HEK293 (cell line): Measurements from ENCODE around the gene EGFR.

Experiments
- CTCF ChIA-PET: fragments of 350-600 bp; formaldehyde crosslinking; extraction: SDS; loops from one replicate; lab custom pipeline; 2021; ENCODE audit warnings: antibody characterized with exemption; lab: Yijun Ruan, JAX
- POLR2A ChIA-PET: fragments of 300-600 bp; formaldehyde crosslinking; extraction: SDS; loops from one replicate; lab custom pipeline; 2020; ENCODE audit warnings: antibody characterized with exemption, inconsistent platforms; lab: Yijun Ruan, JAX
- H3K27ac ChIP-seq: fragments of 200-500 bp; sonication (Bioruptor generic); 2 replicates; pipeline ENCODE4 v1.5.1; 2014; ENCODE audit warnings: low read depth, low read length, control low read depth, inconsistent platforms; ENCODE audit errors: extremely low read depth
- H3K36me3 ChIP-seq, 2 experiments: fragments of 200-500 bp in 1 of 2; sonication (Bioruptor generic) in 1 of 2; 1 replicate in 1 of 2; 2 replicates in 1 of 2; pipeline ENCODE4 v1.5.1; 2014 to 2017; ENCODE audit warnings: inconsistent platforms in 2 of 2, low read length in 2 of 2; ENCODE audit not compliant: control insufficient read depth in 2 of 2, insufficient read depth in 1 of 2
- H3K4me1 ChIP-seq: fragments of 200-500 bp; sonication (Bioruptor generic); 2 replicates; pipeline ENCODE4 v1.5.1; 2014; ENCODE audit warnings: mild to moderate bottlenecking, low read length, inconsistent platforms; ENCODE audit not compliant: control insufficient read depth, insufficient read depth
- H3K4me3 ChIP-seq: 2 replicates; pipeline ENCODE4 v1.5.1; 2011; ENCODE audit warnings: low read depth, mild to moderate bottlenecking, control low read depth, low read length, moderate library complexity
- H3K9me3 ChIP-seq: fragments of 200-500 bp; sonication (Bioruptor generic); 2 replicates; pipeline ENCODE4 v1.5.1; 2014; ENCODE audit warnings: low read depth, low read length, inconsistent platforms; ENCODE audit not compliant: control insufficient read depth, insufficient read depth
- BCL11A ChIP-seq: fragments of 450-650 bp; formaldehyde crosslinking; IDR thresholded peaks from 2 replicates; pipeline ENCODE4 v1.5.1; 2016; ENCODE audit warnings: low read depth, missing biosample characterization, missing genetic modification characterization
- GLI4 ChIP-seq: fragments of 450-650 bp; formaldehyde crosslinking; IDR thresholded peaks from 2 replicates; pipeline ENCODE4 v1.5.1; 2016; ENCODE audit warnings: missing biosample characterization, missing genetic modification characterization
- IKZF3 ChIP-seq: fragments of 450-650 bp; IDR thresholded peaks from 2 replicates; pipeline ENCODE4 v1.5.0; 2018; ENCODE audit warnings: missing biosample characterization, mild to moderate bottlenecking, missing genetic modification characterization, moderate library complexity
- KLF1 ChIP-seq: fragments of 450-650 bp; formaldehyde crosslinking; IDR thresholded peaks from 2 replicates; pipeline ENCODE4 v1.5.1; 2016; ENCODE audit warnings: missing biosample characterization, missing genetic modification characterization
- MEIS1 ChIP-seq: sonication (generic); formaldehyde crosslinking; IDR thresholded peaks from 2 replicates; pipeline ENCODE4 v1.8.1; 2022; ENCODE audit warnings: missing genetic modification reagents, mild to moderate bottlenecking, borderline replicate concordance
- PRDM1 ChIP-seq: fragments of 450-650 bp; formaldehyde crosslinking; IDR thresholded peaks from 2 replicates; pipeline ENCODE4; 2016; ENCODE audit warnings: missing biosample characterization, missing genetic modification characterization
- WT1 ChIP-seq: fragments of 450-650 bp; formaldehyde crosslinking; IDR thresholded peaks from 2 replicates; pipeline ENCODE4 v1.5.1; 2016; ENCODE audit warnings: missing biosample characterization, missing genetic modification characterization
- YY1 ChIP-seq: fragments of 450-650 bp; formaldehyde crosslinking; IDR thresholded peaks from 2 replicates; pipeline ENCODE4 v1.5.1; 2018; ENCODE audit warnings: missing biosample characterization, missing genetic modification characterization
- ZNF133 ChIP-seq: fragments of 450-650 bp; formaldehyde crosslinking; IDR thresholded peaks from 2 replicates; pipeline ENCODE4 v1.5.1; 2016; ENCODE audit warnings: missing biosample characterization, missing genetic modification characterization
- ZNF140 ChIP-seq: fragments of 450-650 bp; formaldehyde crosslinking; IDR thresholded peaks from 2 replicates; pipeline ENCODE4 v1.5.1; 2016; ENCODE audit warnings: missing biosample characterization, missing genetic modification characterization
- ZNF184 ChIP-seq: fragments of 450-650 bp; IDR thresholded peaks from 2 replicates; pipeline ENCODE4 v1.5.1; 2018; ENCODE audit warnings: missing biosample characterization, mild to moderate bottlenecking, missing genetic modification characterization
- ZNF239 ChIP-seq: fragments of 450-650 bp; formaldehyde crosslinking; IDR thresholded peaks from 2 replicates; pipeline ENCODE4 v1.5.1; 2016; ENCODE audit warnings: missing biosample characterization, missing genetic modification characterization
- ZNF274 ChIP-seq, 2 experiments: fragments of 200-500 bp in 1 of 2; fragments of 450-650 bp in 1 of 2; sonication (Bioruptor generic) in 1 of 2; formaldehyde crosslinking in 1 of 2; IDR thresholded peaks; 2 replicates each; pipeline versions ENCODE4 v1.5.1 to v1.6.1; 2014 to 2016; ENCODE audit warnings: borderline replicate concordance in 1 of 2, inconsistent platforms in 1 of 2, low read length in 1 of 2, missing biosample characterization in 1 of 2, missing genetic modification characterization in 1 of 2
- ZNF394 ChIP-seq: fragments of 450-650 bp; formaldehyde crosslinking; IDR thresholded peaks from 2 replicates; pipeline ENCODE4 v1.5.1; 2016; ENCODE audit warnings: missing biosample characterization, missing genetic modification characterization, mild to moderate bottlenecking, moderate library complexity, borderline replicate concordance
- ZNF473 ChIP-seq: fragments of 450-650 bp; formaldehyde crosslinking; IDR thresholded peaks from 2 replicates; pipeline ENCODE4 v1.5.1; 2017; ENCODE audit warnings: missing biosample characterization, missing genetic modification characterization
- ZNF521 ChIP-seq: fragments of 450-650 bp; formaldehyde crosslinking; IDR thresholded peaks from 2 replicates; pipeline ENCODE4 v1.5.1; 2017; ENCODE audit warnings: missing biosample characterization, mild to moderate bottlenecking, missing genetic modification characterization
- ZNF549 ChIP-seq: fragments of 450-650 bp; IDR thresholded peaks from 2 replicates; pipeline ENCODE4 v1.5.1; 2018; ENCODE audit warnings: missing biosample characterization, missing genetic modification characterization, mild to moderate bottlenecking, inconsistent platforms, moderate library complexity
- ZNF629 ChIP-seq: fragments of 450-650 bp; formaldehyde crosslinking; IDR thresholded peaks from 2 replicates; pipeline ENCODE4 v1.5.1; 2017; ENCODE audit warnings: missing biosample characterization, missing genetic modification characterization
- ZNF670 ChIP-seq: fragments of 450-650 bp; formaldehyde crosslinking; IDR thresholded peaks from 2 replicates; pipeline ENCODE4 v1.5.1; 2016; ENCODE audit warnings: missing biosample characterization, missing genetic modification characterization, low read depth
- ZNF677 ChIP-seq: fragments of 450-650 bp; IDR thresholded peaks from 2 replicates; pipeline ENCODE4 v1.5.0; 2018; ENCODE audit warnings: missing biosample characterization, mild to moderate bottlenecking, missing genetic modification characterization, moderate library complexity
- ZNF837 ChIP-seq: fragments of 450-650 bp; formaldehyde crosslinking; IDR thresholded peaks from 2 replicates; pipeline ENCODE4 v1.5.1; 2016; ENCODE audit warnings: missing biosample characterization, missing genetic modification characterization
- TF ChIP-seq, protein P1 (sequence below): fragments of 450-650 bp; formaldehyde crosslinking; IDR thresholded peaks from 2 replicates; pipeline ENCODE4 v1.5.1; 2016; ENCODE audit warnings: missing biosample characterization, missing genetic modification characterization, borderline replicate concordance
- TF ChIP-seq, protein P2 (sequence below): fragments of 450-650 bp; formaldehyde crosslinking; IDR thresholded peaks from 2 replicates; pipeline ENCODE4 v1.5.1; 2016; ENCODE audit warnings: missing biosample characterization, missing genetic modification characterization
- TF ChIP-seq, protein P3 (sequence below): fragments of 450-650 bp; formaldehyde crosslinking; IDR thresholded peaks from 2 replicates; pipeline ENCODE4 v1.5.1; 2016; ENCODE audit warnings: missing biosample characterization, missing genetic modification characterization
- TF ChIP-seq, protein P4 (sequence below): fragments of 450-650 bp; formaldehyde crosslinking; IDR thresholded peaks from 2 replicates; pipeline ENCODE4 v1.5.1; 2016; ENCODE audit warnings: missing biosample characterization, missing genetic modification characterization
- TF ChIP-seq, protein P5 (sequence below): fragments of 450-650 bp; formaldehyde crosslinking; IDR thresholded peaks from 2 replicates; pipeline ENCODE4 v1.5.1; 2016; ENCODE audit warnings: missing biosample characterization, missing genetic modification characterization, low read depth

Gene EGFR

DNA sequence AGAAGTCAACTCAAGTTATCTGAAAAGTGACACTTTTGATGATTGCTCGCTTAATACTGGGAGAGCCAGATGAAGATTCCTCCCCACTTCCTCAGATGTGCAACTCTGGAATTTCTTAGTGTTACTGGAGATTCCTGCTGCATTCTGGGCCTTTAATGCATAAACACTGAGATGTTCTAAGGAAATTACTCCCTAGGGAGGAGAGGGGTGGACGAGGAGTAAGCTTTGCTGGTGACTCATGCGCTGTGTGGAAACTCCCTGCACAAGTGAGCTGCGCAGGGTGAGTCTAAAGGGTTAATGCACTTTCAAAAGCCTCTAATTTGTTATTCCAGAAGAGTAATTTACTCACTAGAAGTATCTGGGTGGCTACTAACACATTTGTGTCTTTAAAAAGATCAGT is 46.3 kb downstream of the EGFR start (continued):
- peak; percentile 34; the same call in 1 of the 2 replicates for TF ChIP-seq KLF1 (tag by site-specific recombination)

DNA sequence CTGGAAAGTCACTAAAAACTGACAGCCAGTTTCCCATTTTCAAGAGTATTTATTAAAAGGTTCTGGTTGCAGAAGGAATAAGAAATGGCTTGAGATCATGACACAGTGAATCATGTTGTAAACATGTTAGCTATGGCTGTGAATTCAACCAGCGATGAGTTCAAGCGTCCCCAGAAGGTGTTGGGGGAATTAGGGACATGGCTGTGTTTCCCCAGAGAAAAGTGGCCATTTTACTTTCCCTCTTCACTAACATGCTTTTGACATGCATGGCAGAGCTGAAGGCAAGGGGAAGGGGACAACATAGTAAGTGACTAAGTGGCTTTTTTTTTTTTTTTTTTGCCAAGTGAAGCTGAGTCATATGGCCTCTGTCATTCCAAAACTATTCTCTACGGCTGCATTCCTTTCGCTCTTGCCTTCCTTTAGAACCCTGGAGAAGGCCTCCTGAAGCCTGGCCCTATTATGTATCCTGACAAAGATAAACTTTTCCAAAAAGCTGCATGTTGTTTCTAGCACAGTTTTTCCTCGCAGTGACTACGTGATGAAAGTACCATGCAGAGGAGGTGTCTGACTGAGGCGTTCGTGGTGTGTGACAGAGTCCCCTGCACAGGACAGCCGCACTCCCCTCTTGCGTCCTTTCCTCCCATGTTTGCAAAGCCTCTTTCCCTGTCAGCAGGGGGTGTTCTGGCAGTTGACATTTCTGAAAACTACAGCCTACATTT is 46.9 kb downstream of the EGFR start:
- ChIA-PET POLR2A (interaction anchor here (0.7 to 1.4 kb wide), 7 partner anchors 9 to 308 kb away, joined by 3 to 5 read pairs (median 3); partner anchors contain the start of genes EGFR and SEC61G), CTCF (interaction anchor here (0.5 to 3.2 kb wide), 3 partner anchors 58 to 327 kb away, joined by 3 to 15 read pairs (median 3); no protein-coding TSS in a partner anchor)
- no peak overlapping the region for H3K4me3 ChIP-seq
- H3K9me3 ChIP-seq = no peaks in the 10 kb centered on the region
- peaks cover 10% of the 10 kb centered on the region; the same call in 1 of the 2 replicates for H3K4me1 ChIP-seq
- H3K36me3 ChIP-seq = no peaks in the 10 kb centered on the region
- no peak overlapping the region for H3K27ac ChIP-seq
- TF ChIP-seq ZNF140 (no peak), PRDM1 (tag by site-specific recombination) (peak; percentile 69), ZNF184 (tag by site-specific recombination) (no peak), ZNF677 (tag by site-specific recombination) (no peak), WT1 (0 out of 2 replicates have a peak, but pooled peaks have one; percentile 17), GLI4 (tag by site-specific recombination) (no peak), IKZF3 (no peak), MEIS1 (no peak), ZNF549 (tag by site-specific recombination) (no peak), ZNF473 (no peak), ZNF239 (tag by site-specific recombination) (no peak), BCL11A (tag by site-specific recombination) (no peak), ZNF837 (no peak), ZNF670 (tag by site-specific recombination) (no peak), ZNF133 (tag by site-specific recombination) (no peak), ZNF521 (tag by site-specific recombination) (no peak), YY1 (no peak), ZNF274 (IDR thresholded peaks at IDR 0.05; ENCODE audit: low read length) (no peak), ZNF274 (tag by site-specific recombination; IDR thresholded peaks at IDR 0.05; ENCODE audit: borderline replicate concordance) (no peak), ZNF394 (no peak), ZNF629 (tag by site-specific recombination) (peak; percentile 47; the same call in 1 of the 2 replicates)
- TF ChIP-seq, protein P1, sequence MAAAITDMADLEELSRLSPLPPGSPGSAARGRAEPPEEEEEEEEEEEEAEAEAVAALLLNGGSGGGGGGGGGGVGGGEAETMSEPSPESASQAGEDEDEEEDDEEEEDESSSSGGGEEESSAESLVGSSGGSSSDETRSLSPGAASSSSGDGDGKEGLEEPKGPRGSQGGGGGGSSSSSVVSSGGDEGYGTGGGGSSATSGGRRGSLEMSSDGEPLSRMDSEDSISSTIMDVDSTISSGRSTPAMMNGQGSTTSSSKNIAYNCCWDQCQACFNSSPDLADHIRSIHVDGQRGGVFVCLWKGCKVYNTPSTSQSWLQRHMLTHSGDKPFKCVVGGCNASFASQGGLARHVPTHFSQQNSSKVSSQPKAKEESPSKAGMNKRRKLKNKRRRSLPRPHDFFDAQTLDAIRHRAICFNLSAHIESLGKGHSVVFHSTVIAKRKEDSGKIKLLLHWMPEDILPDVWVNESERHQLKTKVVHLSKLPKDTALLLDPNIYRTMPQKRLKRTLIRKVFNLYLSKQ = no peak
- TF ChIP-seq, protein P2, sequence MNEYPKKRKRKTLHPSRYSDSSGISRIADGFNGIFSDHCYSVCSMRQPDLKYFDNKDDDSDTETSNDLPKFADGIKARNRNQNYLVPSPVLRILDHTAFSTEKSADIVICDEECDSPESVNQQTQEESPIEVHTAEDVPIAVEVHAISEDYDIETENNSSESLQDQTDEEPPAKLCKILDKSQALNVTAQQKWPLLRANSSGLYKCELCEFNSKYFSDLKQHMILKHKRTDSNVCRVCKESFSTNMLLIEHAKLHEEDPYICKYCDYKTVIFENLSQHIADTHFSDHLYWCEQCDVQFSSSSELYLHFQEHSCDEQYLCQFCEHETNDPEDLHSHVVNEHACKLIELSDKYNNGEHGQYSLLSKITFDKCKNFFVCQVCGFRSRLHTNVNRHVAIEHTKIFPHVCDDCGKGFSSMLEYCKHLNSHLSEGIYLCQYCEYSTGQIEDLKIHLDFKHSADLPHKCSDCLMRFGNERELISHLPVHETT (tag by site-specific recombination) = peak; percentile 50
- TF ChIP-seq, protein P3, sequence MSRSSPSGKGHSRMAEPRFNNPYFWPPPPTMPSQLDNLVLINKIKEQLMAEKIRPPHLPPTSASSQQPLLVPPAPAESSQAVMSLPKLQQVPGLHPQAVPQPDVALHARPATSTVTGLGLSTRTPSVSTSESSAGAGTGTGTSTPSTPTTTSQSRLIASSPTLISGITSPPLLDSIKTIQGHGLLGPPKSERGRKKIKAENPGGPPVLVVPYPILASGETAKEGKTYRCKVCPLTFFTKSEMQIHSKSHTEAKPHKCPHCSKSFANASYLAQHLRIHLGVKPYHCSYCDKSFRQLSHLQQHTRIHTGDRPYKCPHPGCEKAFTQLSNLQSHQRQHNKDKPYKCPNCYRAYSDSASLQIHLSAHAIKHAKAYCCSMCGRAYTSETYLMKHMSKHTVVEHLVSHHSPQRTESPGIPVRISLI = peak; percentile 71; the same call in 1 of the 2 replicates
- TF ChIP-seq, protein P4, sequence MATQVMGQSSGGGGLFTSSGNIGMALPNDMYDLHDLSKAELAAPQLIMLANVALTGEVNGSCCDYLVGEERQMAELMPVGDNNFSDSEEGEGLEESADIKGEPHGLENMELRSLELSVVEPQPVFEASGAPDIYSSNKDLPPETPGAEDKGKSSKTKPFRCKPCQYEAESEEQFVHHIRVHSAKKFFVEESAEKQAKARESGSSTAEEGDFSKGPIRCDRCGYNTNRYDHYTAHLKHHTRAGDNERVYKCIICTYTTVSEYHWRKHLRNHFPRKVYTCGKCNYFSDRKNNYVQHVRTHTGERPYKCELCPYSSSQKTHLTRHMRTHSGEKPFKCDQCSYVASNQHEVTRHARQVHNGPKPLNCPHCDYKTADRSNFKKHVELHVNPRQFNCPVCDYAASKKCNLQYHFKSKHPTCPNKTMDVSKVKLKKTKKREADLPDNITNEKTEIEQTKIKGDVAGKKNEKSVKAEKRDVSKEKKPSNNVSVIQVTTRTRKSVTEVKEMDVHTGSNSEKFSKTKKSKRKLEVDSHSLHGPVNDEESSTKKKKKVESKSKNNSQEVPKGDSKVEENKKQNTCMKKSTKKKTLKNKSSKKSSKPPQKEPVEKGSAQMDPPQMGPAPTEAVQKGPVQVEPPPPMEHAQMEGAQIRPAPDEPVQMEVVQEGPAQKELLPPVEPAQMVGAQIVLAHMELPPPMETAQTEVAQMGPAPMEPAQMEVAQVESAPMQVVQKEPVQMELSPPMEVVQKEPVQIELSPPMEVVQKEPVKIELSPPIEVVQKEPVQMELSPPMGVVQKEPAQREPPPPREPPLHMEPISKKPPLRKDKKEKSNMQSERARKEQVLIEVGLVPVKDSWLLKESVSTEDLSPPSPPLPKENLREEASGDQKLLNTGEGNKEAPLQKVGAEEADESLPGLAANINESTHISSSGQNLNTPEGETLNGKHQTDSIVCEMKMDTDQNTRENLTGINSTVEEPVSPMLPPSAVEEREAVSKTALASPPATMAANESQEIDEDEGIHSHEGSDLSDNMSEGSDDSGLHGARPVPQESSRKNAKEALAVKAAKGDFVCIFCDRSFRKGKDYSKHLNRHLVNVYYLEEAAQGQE = no peak
- TF ChIP-seq, protein P5, sequence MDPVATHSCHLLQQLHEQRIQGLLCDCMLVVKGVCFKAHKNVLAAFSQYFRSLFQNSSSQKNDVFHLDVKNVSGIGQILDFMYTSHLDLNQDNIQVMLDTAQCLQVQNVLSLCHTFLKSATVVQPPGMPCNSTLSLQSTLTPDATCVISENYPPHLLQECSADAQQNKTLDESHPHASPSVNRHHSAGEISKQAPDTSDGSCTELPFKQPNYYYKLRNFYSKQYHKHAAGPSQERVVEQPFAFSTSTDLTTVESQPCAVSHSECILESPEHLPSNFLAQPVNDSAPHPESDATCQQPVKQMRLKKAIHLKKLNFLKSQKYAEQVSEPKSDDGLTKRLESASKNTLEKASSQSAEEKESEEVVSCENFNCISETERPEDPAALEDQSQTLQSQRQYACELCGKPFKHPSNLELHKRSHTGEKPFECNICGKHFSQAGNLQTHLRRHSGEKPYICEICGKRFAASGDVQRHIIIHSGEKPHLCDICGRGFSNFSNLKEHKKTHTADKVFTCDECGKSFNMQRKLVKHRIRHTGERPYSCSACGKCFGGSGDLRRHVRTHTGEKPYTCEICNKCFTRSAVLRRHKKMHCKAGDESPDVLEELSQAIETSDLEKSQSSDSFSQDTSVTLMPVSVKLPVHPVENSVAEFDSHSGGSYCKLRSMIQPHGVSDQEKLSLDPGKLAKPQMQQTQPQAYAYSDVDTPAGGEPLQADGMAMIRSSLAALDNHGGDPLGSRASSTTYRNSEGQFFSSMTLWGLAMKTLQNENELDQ (tag by site-specific recombination) = no peak
